Endothelial cell of umbilical vein (primary cell): ENCODE measurements around the gene CELF1.

ENCODE experiments used
- CTCF ChIP-seq, 2 donors: IDR thresholded peaks; 1 replicate in 1 of 2; 2 replicates in 1 of 2; pipeline ENCODE4 v1.5.1; 2011; ENCODE audit warnings: low read length in 2 of 2, mild to moderate bottlenecking in 2 of 2, moderate library complexity in 2 of 2, control low read depth in 1 of 2, inconsistent platforms in 1 of 2, low read depth in 1 of 2; ENCODE audit not compliant: insufficient read depth in 1 of 2; ENCODE audit errors: extremely low read depth in 1 of 2
- MAX ChIP-seq: IDR thresholded peaks from 2 replicates; pipeline ENCODE4 v1.6.1; 2011; ENCODE audit not compliant: insufficient read depth, insufficient read length

- TF ChIP-seq MAX: no peak
- no peak for TF ChIP-seq CTCF (IDR thresholded peaks at IDR 0.05; ENCODE audit: extremely low read depth in 1 of 2, insufficient read depth in 1 of 2, low read depth in 1 of 2, low read length in 2 of 2)
Observed at GRCh38 chr11:47438721-47439120, 114.2 kb downstream of the CELF1 start.
